MM.1S (cell line): ENCODE measurements around the gene ZFYVE21.

Experiments used
- CTCF ChIP-seq: fragments of 300-600 bp; sonication (generic); IDR thresholded peaks from 2 replicates; pipeline ENCODE4 v1.5.1; 2016; ENCODE audit warnings: antibody characterized with exemption, low read length, mixed read lengths
- EZH2 ChIP-seq: fragments of 300-600 bp; sonication (generic); optimal IDR thresholded peaks from 2 replicates; pipeline ENCODE3; 2017; ENCODE audit warnings: low read depth, mild to moderate bottlenecking, antibody characterized with exemption, low read length, mixed read lengths

GRCh38 chr14:103730490-103731035, 15.0 kb downstream of the ZFYVE21 start:
- no peak for TF ChIP-seq CTCF
- no peak for TF ChIP-seq EZH2
